NOMO-1 treated with DMSO at 0.1 percent for 48 hours (cell line): ENCODE results near the gene PKN1.
"Not testable (repeated sequence)": the region's sequence is repeated elsewhere in the genome, so short reads cannot be mapped to it uniquely, and the experiment has no call there.

Experiments used
- DNase-seq: peaks from one replicate; lab custom pipeline; 2025; ENCODE audit not compliant: unreplicated experiment; lab: John Stamatoyannopoulos, UW

The PKN1 gene

DNA sequence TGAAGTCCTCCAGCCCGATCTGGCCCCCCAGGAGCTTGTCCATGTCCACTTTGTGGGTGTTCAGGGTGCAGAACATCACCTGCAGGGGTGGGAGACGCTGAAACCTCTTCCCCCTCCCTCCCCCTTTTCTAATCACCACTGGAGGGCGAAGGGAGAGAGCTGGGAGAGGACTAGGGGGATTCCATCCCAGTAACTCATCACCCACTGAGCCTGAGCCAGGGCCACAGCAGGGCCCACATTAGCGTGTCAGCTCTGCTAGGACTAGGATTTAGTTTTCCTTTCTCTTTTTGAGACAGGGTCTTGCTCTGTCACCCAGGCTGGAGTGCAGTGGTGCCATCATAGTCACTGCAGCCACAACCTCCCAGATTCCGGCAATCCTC is 47.6 kb downstream of the PKN1 start:
- DNase-seq = no peak

- no peak for DNase-seq
Measured at GRCh38 chr19:14482172-14482941, 49.3 kb downstream of the PKN1 start.

DNA sequence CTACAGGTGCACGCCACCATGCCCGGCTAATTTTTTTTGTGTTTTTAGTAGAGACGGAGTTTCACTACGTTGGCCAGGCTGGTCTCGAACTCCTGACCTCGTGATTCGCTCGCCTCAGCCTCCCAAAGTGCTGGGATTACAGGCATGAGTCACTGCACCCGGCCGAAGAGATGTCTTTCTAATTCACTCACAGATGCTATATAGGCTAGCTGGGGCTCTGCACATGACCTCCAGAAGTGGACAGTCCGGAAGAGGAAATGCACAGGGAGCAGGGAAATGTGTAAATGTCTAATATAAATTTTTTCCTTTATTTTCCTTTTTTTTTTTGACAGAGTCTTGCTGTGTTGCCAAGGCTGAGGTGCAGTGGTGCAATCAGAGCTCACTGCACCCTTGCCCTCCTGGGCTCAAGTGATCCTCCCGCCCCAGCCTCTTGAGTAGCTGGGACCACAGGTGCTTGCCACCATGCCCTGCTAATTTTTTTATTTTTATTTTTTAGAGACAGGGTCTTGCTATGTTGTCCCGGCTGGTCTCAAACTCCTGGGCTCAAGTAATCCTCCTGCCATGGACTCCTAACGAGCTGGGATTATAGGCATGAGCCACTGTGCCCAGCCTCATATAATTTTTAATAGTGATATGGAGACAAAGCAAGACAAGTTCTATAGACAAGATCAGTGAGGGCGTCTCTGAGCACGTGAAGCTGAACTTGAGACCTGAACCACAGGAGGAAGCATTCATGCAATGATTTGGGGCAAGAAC is 54.4 kb downstream of the PKN1 start:
- no peak for DNase-seq

DNA sequence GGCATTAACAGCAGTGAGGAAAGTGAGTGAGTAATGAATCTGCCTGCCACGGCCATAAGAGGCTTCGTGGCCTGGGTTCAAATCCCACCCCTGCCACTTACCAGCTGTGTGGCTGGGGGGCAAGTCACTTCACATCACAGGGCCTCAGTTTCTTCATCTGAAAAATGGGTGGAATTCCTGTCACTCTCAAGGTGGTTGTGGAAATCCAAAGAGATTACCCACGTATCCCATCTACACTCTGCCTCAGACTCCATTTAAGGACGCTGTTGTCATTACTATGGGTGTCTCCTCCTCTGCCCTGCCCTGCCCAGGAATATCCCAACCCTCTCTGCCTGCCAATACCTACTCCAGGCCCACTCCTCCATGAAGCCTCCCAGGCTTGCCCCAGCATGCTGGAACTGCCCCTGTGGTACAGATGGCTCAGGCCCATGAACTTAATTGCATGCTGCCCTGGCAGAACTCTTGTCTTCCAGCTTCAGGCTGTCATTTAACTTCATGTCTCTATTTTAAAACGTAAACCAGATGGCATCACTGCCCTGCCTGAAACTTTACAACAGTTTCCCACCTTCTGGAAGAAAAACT is 59.7 kb downstream of the PKN1 start:
- no peak for DNase-seq

DNA sequence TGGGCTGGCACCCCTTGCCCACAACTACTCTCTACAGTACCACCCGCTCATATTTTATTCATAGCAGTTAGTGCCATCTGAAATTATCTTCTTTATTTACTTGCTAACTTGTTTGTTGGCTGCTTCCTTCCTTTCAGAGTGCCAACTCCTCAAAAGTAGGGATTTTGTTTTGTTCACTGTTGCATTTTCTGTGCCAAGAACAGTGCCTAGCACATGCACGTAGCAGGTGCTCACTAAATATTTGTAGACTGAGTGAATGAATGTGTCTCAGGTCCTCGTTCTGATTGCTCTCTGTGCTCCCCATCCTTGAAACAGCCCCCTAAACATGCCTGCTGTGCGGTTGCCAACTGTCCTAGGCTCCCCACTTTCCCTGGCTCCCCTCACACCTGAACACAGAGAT is 61.3 kb downstream of the PKN1 start:
- no peak for DNase-seq

- no peak for DNase-seq
Measured at GRCh38 chr19:14494910-14495671, 62.0 kb downstream of the PKN1 start.

DNA sequence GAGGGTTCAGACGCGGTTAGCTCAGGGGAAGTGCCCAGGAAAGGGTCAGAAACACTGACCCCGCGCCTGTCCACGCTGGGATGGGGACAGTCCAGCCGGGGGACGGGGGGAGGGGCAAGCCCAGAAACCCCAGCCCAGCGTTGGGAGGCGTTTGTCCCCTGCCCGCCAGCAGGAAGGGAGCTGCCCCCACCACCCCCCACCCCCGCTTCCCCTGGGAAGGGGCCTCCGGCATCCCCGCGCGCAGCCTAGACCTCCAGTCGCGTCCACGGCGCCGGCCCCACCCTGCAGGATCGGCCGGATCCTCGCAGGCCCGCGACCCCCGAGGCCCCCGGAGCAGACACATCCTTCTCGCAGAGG is 62.5 kb downstream of the PKN1 start:
- DNase-seq = no peak

DNA sequence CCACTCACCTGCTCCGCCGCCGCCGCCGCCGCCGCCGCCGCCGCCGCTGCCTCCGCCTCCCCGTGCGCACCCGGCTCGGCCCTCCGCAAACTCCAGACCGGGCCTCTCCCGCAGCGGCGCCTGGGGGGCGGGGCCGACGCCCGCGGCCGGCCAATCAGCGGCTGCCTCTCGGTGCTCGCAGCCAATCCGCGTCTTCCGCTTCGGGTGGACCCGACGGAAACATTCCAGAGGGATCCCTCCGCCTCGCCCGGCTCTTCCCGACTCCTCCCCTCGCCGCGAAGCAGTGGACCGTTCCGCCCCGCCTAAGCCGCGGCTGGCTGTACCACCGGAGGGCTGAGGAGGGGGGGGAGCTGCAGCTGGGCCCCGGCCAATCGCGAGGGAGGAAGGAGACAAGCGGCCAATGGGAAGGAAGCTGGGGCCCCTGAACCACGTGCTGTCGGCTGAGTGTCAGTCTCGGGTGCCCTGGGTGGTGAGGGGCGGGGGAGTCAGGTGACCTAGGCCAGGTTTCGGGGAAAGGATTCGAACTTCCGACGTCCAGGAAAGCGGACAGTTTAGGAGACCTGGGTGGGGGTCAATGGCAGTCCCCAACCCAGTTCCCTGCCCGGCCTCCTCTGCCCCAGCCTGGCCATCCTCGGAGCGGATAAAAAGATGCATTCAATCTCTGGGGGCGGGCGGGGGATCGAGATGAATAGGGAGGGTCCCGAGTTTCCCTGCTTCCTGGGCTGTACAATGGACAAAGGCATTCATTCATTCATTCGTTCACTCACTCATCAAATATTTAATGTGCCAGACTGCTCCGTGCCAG is 63.1 kb downstream of the PKN1 start, which contains the start of gene GIPC1:
Gene GIPC1, minus strand, starts transcription at position 99 of the 805 bp plus-strand sequence. CDS start 13,151 bp downstream, outside the sequence.
- peak; percentile 83 for DNase-seq

DNA sequence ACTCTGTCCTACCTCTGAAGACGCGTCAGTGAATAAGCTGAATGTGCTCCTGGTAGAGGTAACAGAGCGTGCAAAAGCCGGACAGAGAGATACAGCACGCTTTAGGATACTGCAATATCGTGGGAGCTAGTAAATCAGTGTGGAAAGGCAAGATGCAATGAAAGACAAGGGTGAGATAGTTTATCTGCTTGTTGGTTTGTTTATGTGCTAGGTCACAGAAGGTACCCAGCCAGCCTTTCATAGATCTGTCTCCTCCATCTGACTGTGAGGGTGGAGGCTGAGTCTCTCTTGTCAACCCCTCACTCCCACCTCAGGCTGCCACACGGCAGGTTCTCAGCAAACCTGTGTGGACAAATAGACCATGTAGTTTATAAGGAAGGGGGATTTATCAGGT is 63.7 kb downstream of the PKN1 start:
- no peak for DNase-seq

GRCh38 chr19:14497228-14497921 is 64.3 kb downstream of the PKN1 start:
- no peak for DNase-seq

DNA sequence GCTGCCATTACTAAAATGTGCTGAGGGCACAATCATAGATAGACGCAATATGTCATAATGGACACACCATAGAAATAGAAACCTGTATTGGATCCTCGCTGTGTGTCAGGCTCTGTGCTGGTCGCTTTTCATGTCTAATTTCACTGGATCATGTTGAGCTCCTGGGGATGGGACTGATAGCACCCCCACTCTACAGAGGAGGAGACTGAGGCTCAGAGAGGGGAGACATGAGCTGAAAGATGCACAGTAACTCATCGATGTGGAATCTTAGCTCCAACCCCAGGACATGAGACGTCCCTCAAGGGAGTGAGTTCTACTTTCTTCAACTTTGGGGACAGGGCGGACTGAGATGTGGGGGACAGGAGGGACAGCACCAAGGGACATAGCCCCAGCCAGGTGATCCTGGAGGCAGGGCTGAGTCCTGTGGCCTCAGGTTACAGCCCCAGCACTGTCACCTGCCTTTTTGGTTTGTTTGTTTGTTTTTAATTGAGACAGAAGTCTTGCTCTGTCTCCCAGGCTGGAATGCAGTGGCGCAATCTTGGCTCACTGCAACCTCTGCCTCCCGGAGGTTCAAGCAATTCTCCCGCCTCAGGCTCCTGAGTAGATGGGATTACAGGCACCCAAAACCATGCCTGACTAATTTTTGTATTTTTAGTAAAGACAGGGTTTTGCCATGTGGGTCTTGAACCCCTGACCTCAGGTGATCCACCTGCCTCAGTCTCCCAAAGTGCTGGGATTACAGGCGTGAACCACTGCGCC is 69.4 kb downstream of the PKN1 start:
- DNase-seq = no peak

DNA sequence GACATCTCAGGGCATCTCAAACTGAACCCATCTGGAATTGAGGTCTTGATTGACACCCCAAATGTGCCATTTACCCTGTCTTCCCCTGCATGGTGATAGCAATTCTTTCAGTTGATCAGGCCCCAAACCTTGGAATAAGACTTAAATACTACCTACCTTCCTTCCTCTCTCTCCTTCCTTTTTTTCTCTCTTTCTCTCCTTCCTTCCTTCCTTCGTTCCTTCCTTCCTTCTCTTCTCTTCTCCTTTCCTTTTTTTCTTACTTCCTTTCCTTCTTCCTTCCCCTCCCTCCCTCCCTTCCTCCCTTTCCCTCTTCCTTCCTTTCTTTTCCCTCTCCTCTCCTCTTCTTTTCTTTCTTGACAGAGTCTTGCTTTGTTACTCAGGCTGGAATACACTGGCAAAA is 70.2 kb downstream of the PKN1 start:
- DNase-seq = no peak

GRCh38 chr19:14504575-14504974 is 71.5 kb downstream of the PKN1 start:
- not testable (repeated sequence) for DNase-seq

DNA sequence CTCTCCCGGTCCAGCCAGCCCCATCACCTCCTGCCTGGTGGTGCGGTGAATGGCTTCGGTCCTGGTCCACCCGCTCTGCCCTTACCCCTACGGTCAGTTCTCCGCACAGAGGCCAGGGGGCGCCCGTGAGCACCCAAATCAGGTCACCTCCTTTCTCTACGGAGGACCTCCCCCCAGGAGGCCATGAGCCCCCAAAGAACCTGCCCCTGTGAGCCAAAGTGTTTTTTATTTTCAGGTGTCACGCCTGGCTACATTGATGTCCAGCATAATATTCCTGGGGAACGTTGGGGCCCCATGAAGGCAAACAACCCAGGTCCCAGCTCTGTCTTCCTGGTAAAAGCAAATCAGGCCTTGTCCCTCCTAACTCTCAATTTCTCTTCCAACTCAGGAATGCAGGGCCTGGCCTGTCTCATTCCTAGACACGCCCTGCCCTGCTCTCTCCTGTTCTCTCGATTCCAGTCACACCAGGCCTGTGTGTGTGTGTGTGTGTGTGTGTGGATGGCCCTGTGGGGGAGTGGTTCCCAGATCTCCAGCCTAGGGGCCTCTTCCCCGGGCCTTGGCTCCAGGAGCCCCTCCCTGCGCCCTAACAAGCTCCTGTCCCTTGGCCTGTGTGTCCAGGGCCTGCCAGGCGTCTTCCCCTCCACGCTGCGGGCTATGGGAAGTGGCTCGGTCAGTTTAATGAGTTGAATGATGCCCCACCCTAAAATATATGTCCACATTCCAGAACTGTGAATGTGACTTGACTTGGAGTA is 72.6 kb downstream of the PKN1 start:
- peak; percentile 25 for DNase-seq

- peak; percentile 79 for DNase-seq
Measured at GRCh38 chr19:14507704-14508542, 74.8 kb downstream of the PKN1 start.

DNA sequence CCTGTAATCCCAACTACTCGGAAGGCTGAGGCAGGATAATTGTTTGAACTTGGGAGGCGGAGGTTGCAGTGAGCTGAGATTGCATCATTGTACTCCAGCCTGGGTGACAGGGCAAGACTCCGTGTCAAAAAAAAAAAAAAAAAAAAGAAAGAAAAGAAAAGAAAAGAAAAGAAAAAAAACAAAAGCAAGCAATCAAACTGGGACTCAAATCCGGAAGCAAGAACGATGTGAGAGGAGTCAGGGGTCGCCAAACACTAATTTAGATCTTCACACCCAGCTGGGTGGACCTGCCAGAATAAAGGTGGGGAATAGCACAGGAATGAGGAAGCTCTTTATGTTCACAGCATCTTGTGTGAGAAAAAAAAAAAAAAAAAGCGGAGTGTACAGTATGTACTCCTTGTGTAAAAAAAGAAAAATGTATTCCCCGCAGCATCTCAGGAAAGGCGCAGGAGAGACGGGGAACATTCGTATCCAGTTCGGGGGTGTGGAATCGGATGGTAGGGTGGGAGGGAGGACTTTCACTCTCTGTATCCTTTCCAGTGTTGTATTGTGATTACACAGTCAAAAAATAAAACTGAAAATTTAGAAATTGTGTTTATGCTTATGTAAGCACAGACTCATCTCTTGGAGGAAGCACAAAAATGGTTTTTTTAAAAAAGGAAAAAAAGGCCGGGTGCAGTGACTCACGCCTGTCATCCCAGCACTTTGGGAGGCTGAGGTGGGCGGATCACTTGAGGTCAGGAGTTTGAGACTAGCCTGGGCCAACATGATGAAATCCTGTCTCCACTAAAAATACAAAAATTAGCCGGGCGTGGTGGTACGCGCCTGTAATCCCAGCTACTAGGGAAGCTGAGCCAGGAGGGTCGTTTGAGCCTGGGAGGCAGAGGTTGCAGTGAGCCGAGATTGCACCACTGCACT is 77.5 kb downstream of the PKN1 start:
- DNase-seq = peak; percentile 68

DNA sequence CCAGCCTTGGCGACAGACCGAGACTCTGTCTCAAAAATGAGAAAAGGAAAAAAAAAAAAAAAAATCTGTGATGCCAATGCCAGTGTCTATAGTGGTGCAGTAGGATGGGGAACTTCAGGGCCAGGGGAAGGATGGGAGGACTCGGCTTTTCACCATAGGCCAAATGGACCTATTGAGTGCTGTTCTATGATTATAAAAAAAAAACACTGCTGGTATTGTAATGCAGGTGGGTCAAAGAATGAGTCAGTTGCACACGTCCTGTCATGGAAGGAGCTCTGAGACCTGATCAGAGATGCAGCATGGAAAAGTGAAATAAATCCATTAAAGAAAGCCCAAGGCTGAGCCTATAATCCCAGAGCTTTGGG is 78.1 kb downstream of the PKN1 start:
- no peak for DNase-seq
